ENCODE measurements around the gene DNAL4. TPM values are rescaled to one million over a fixed set of nuclear protein-coding genes. Genes with fewer than 3 reads are reported as not detected.

The DNAL4 gene
- total RNA-seq: 10 to 100 TPM in 3 of 4 donors, 1 to 10 TPM in 1; 9.3 to 15.2 (median 12.8) TPM

- H3K4me1 ChIP-seq: peaks cover 20 to 25% (median 21%) of the 10 kb centered on the region in 4 donors
- H3K27ac ChIP-seq (replicated peaks in 1 of 4): peak within 1 kb of the TSS; percentile 84 to 91 (median 86)
- intact Hi-C loops (cut with DNase I): no loop called here
- DNase-seq (ENCODE audit: extremely low spot score): peak; percentile 99
- peaks cover 0 to 15% (median 10%) of the 10 kb centered on the region in 4 donors for H3K36me3 ChIP-seq
- H3K9me3 ChIP-seq: no peaks in the 10 kb centered on the region
- no peaks in the 10 kb centered on the region for H3K27me3 ChIP-seq
- WGBS: under 1% methylated on average over 20 of the region's 47 CpGs
- peak; percentile 73 to 74 for TF ChIP-seq POLR2AphosphoS5 (IDR thresholded peaks at IDR 0.05)
- no peak for TF ChIP-seq EP300 (IDR thresholded peaks at IDR 0.05)
- TF ChIP-seq POLR2A (IDR thresholded peaks at IDR 0.05; ENCODE audit: low read depth): peak; percentile 51
- peak within 1 kb of the TSS; percentile 73 to 95 (median 89) for H3K4me3 ChIP-seq
These were observed at the start of gene DNAL4 for GRCh38 chr22:38793721-38794466. Gene DNAL4 (minus strand): TSS chr22:38794143. CDS start chr22:38782731, 11,412 bp downstream.

- WGBS: no CpG with 5 or more reads among the region's 68 CpGs
- Histone ChIP-seq H3K27me3 (no peaks in the 10 kb centered on the region), H3K27ac (replicated peaks in 1 of 4) (peak overlapping the region; percentile 81 to 87 (median 82)), H3K4me1 (peaks cover 10 to 34% (median 27%) of the 10 kb centered on the region in 4 donors), H3K4me3 (peak overlapping the region; percentile 62 to 73 (median 65)), H3K9me3 (no peaks in the 10 kb centered on the region), H3K36me3 (no peaks in the 10 kb centered on the region)
- TF ChIP-seq EP300 (IDR thresholded peaks at IDR 0.05) (no peak), POLR2AphosphoS5 (IDR thresholded peaks at IDR 0.05) (no peak), CTCF (IDR thresholded peaks at IDR 0.05) (peak; percentile 26 to 47 (median 42))
- intact Hi-C loops (cut with DNase I): loop anchor here (5.0 kb wide), 1 partner anchor 76 kb away; no protein-coding TSS in a partner anchor
- no peak for DNase-seq (ENCODE audit: extremely low spot score)
These were observed 49.3 kb upstream of the DNAL4 start for GRCh38 chr22:38843201-38843656.

- Histone ChIP-seq H3K4me1 (peaks cover 10 to 34% (median 27%) of the 10 kb centered on the region in 4 donors), H3K9me3 (no peaks in the 10 kb centered on the region), H3K36me3 (no peaks in the 10 kb centered on the region), H3K4me3 (peak overlapping the region; percentile 62 to 73 (median 65)), H3K27me3 (no peaks in the 10 kb centered on the region), H3K27ac (replicated peaks in 1 of 4) (peak overlapping the region; percentile 81 to 87 (median 82))
- TF ChIP-seq EP300 (IDR thresholded peaks at IDR 0.05) (no peak), POLR2A (IDR thresholded peaks at IDR 0.05; ENCODE audit: low read depth) (no peak), CTCF (IDR thresholded peaks at IDR 0.05) (no peak), POLR2AphosphoS5 (IDR thresholded peaks at IDR 0.05) (no peak)
- DNase-seq (ENCODE audit: extremely low spot score): no peak
- intact Hi-C loops (cut with DNase I): loop anchor here (5.0 kb wide), 1 partner anchor 75 kb away; no protein-coding TSS in a partner anchor
- 35% methylated on average over 9 of the region's 34 CpGs for WGBS
These were observed 48.7 kb upstream of the DNAL4 start for GRCh38 chr22:38842512-38843200.

GRCh38 chr22:38841635-38842034, 47.7 kb upstream of the DNAL4 start:
- intact Hi-C loops (cut with DNase I): loop anchor here (5.0 kb wide), 1 partner anchor 74 kb away; no protein-coding TSS in a partner anchor
- Histone ChIP-seq H3K27ac (replicated peaks in 1 of 4) (no peak overlapping the region), H3K36me3 (no peaks in the 10 kb centered on the region), H3K4me1 (peaks cover 10 to 34% (median 27%) of the 10 kb centered on the region in 4 donors), H3K27me3 (no peaks in the 10 kb centered on the region), H3K9me3 (no peaks in the 10 kb centered on the region), H3K4me3 (no peak overlapping the region)
- DNase-seq (ENCODE audit: extremely low spot score): no peak
- WGBS: 85% methylated on average over 5 of the region's 5 CpGs
- no peak for TF ChIP-seq CTCF (IDR thresholded peaks at IDR 0.05)
- TF ChIP-seq POLR2AphosphoS5 (IDR thresholded peaks at IDR 0.05): no peak
- no peak for TF ChIP-seq POLR2A (IDR thresholded peaks at IDR 0.05; ENCODE audit: low read depth)
- no peak for TF ChIP-seq EP300 (IDR thresholded peaks at IDR 0.05)

- no peaks in the 10 kb centered on the region for H3K27me3 ChIP-seq
- no peak overlapping the region for H3K27ac ChIP-seq (replicated peaks in 1 of 4)
- intact Hi-C loops (cut with DNase I): loop anchor here (5.0 kb wide), 1 partner anchor 74 kb away; no protein-coding TSS in a partner anchor
- peaks cover 10 to 34% (median 27%) of the 10 kb centered on the region in 4 donors for H3K4me1 ChIP-seq
- H3K36me3 ChIP-seq: no peaks in the 10 kb centered on the region
- 57% methylated on average over 6 of the region's 7 CpGs for WGBS
- TF ChIP-seq CTCF (IDR thresholded peaks at IDR 0.05) (no peak), EP300 (IDR thresholded peaks at IDR 0.05) (no peak)
- no peak for DNase-seq (ENCODE audit: extremely low spot score)
- no peak overlapping the region for H3K4me3 ChIP-seq
- no peaks in the 10 kb centered on the region for H3K9me3 ChIP-seq
These were observed 47.3 kb upstream of the DNAL4 start for GRCh38 chr22:38841211-38841610.

Measured in esophagus muscularis mucosa (tissue), 4 donors.